ENCODE results near the gene EYS.

DNA sequence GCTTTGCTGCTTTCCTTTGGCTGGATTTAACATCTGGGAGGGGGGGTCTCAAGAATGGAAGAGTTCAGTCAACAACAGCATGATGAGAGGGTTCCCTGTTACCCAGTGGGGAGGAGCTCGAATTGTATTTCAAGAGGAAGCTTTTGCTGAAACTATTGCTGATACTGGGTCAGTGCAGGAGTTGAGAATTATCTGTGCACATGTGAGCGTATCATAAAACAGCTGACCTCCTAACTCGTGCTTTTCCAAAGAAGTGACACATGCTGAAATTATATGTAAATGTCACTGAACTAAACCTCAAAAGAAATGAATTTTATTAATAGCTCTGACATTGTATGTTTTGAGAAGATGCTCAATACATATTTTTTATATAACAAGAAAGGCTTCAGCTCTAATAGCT, 1975.1 kb downstream of the EYS start:
- TF ChIP-seq POLR2AphosphoS5 (IDR thresholded peaks at IDR 0.05): no peak
- no peak for TF ChIP-seq POLR2A (IDR thresholded peaks at IDR 0.05)
